PFSK-1 (cell line): ENCODE results near the gene SYNDIG1.

Experiments used
- FOXP2 ChIP-seq: optimal IDR thresholded peaks from 2 replicates; pipeline ENCODE3; 2011; ENCODE audit warnings: borderline replicate concordance, control low read depth, inconsistent platforms; ENCODE audit not compliant: insufficient read depth; ENCODE audit errors: extremely low read length, extremely low read depth
- POLR2AphosphoS5 ChIP-seq: IDR thresholded peaks from 2 replicates; pipeline ENCODE4 v1.6.1; 2012; ENCODE audit warnings: low read depth, mild to moderate bottlenecking, control low read depth, low read length, moderate library complexity
- REST ChIP-seq, 2 experiments: IDR thresholded peaks; 2 replicates each; pipeline versions ENCODE4 v1.6.1 to v1.8.0; 2011 to 2012; ENCODE audit warnings: low read depth in 2 of 2, low read length in 2 of 2, control low read depth in 1 of 2, inconsistent platforms in 1 of 2, mild to moderate bottlenecking in 1 of 2, moderate library complexity in 1 of 2; ENCODE audit not compliant: insufficient read depth in 1 of 2
- SIN3A ChIP-seq: IDR thresholded peaks from 2 replicates; pipeline ENCODE4 v1.6.1; 2012; ENCODE audit warnings: mild to moderate bottlenecking, low read length, moderate library complexity, borderline replicate concordance; ENCODE audit not compliant: insufficient read depth
- TAF1 ChIP-seq: IDR thresholded peaks from 2 replicates; pipeline ENCODE4 v1.6.1; 2012; ENCODE audit warnings: low read length, control low read depth, borderline replicate concordance; ENCODE audit not compliant: insufficient read depth

SYNDIG1 gene

GRCh38 chr20:24537210-24537609 is 67.8 kb downstream of the SYNDIG1 start:
- TF ChIP-seq FOXP2 (no peak), TAF1 (no peak), REST (IDR thresholded peaks at IDR 0.05; ENCODE audit: insufficient read depth in 1 of 2, low read depth in 2 of 2, low read length in 2 of 2) (no peak)

- TF ChIP-seq POLR2AphosphoS5 (no peak), REST (IDR thresholded peaks at IDR 0.05; ENCODE audit: insufficient read depth in 1 of 2, low read depth in 2 of 2, low read length in 2 of 2) (no peak), FOXP2 (no peak), SIN3A (no peak), TAF1 (no peak)
Measured at GRCh38 chr20:24542721-24543120, 73.3 kb downstream of the SYNDIG1 start.

GRCh38 chr20:24543168-24543567 is 73.7 kb downstream of the SYNDIG1 start:
- no peak for TF ChIP-seq POLR2AphosphoS5
- TF ChIP-seq REST (IDR thresholded peaks at IDR 0.05; ENCODE audit: insufficient read depth in 1 of 2, low read depth in 2 of 2, low read length in 2 of 2): no peak
- no peak for TF ChIP-seq TAF1
- no peak for TF ChIP-seq SIN3A
- no peak for TF ChIP-seq FOXP2

GRCh38 chr20:24543741-24544140 is 74.3 kb downstream of the SYNDIG1 start:
- TF ChIP-seq FOXP2: no peak

GRCh38 chr20:24544371-24544770 is 74.9 kb downstream of the SYNDIG1 start:
- TF ChIP-seq TAF1 (no peak), REST (IDR thresholded peaks at IDR 0.05; ENCODE audit: insufficient read depth in 1 of 2, low read depth in 2 of 2, low read length in 2 of 2) (no peak), POLR2AphosphoS5 (no peak)

GRCh38 chr20:24545168-24545567 is 75.7 kb downstream of the SYNDIG1 start:
- TF ChIP-seq REST (IDR thresholded peaks at IDR 0.05; ENCODE audit: insufficient read depth in 1 of 2, low read depth in 2 of 2, low read length in 2 of 2): no peak
- no peak for TF ChIP-seq SIN3A
- no peak for TF ChIP-seq POLR2AphosphoS5
- no peak for TF ChIP-seq TAF1
- TF ChIP-seq FOXP2: no peak
